Omental fat pad (tissue), 4 donors: ENCODE measurements around the gene MRPL14. TPM values are rescaled to one million over a fixed set of nuclear protein-coding genes. Genes with fewer than 3 reads are reported as not detected.

ENCODE experiments used
- ATAC-seq: fragments of 150-250 bp; one replicate; pipeline ENCODE4 v1.9.1; 2016; ENCODE audit warnings: mild to moderate bottlenecking, moderate library complexity; ENCODE audit not compliant: low FRiP score
- DNase-seq: peaks from one replicate; pipeline ENCODE4 v3.0.0-alpha.2; 2019; ENCODE audit warnings: low spot score
- total RNA-seq, 4 donors: library from RNA; depleted of rRNA; stranded (reverse); fragments of >200 nt; gene quantifications; one replicate each; pipeline ENCODE4 v1.1.0, GENCODE V29; 2016
- TF ChIP-seq, protein P1 (sequence below), 3 donors: fragments of 450-650 bp; IDR thresholded peaks; one replicate each; pipeline ENCODE4 v1.5.1; 2016 to 2017; ENCODE audit warnings: antibody characterized with exemption in 3 of 3, mild to moderate bottlenecking in 3 of 3, moderate library complexity in 2 of 3

Gene MRPL14
- total RNA-seq, 4 donors from 2014 or later = 29.2 to 36.3 (median 35.5) TPM

DNA sequence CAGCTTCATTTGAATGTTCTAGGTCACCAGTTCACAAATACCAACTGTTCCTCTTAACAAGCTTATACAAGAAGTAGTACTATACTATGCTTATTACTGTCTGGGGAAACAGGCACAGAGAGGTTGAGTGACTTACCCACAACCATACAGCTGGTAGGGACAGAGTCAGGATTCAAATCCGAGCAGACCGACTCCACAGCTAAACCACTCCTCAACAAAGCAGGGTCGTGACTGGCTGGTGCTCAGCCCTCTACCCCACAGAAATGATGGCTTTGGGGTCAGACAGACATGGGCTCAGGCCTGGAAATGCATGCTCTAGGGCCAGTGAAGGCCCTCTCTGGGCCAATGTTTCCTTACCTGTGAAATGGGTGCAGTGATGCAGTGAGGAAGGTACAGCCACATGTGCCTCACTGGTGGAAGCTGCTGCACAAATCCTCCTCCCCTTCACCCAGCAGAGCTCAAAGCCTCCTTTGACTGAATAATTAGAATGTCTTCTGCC is 63.6 kb downstream of the MRPL14 start:
- ATAC-seq (no peak), DNase-seq (no peak)
- TF ChIP-seq, protein P1, sequence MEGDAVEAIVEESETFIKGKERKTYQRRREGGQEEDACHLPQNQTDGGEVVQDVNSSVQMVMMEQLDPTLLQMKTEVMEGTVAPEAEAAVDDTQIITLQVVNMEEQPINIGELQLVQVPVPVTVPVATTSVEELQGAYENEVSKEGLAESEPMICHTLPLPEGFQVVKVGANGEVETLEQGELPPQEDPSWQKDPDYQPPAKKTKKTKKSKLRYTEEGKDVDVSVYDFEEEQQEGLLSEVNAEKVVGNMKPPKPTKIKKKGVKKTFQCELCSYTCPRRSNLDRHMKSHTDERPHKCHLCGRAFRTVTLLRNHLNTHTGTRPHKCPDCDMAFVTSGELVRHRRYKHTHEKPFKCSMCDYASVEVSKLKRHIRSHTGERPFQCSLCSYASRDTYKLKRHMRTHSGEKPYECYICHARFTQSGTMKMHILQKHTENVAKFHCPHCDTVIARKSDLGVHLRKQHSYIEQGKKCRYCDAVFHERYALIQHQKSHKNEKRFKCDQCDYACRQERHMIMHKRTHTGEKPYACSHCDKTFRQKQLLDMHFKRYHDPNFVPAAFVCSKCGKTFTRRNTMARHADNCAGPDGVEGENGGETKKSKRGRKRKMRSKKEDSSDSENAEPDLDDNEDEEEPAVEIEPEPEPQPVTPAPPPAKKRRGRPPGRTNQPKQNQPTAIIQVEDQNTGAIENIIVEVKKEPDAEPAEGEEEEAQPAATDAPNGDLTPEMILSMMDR (IDR thresholded peaks at IDR 0.05) = no peak

Other genes with a start within 250 kb of the MRPL14 start
- 10 to 100 TPM; 17.0 to 23.4 (median 20.6) TPM for gene TMEM63B, start 102 bp upstream of the MRPL14 start, total RNA-seq
- 1 to 10 TPM in 3 of 4 donors, under 1 TPM in 1; 0.09 to 8.4 (median 3.3) TPM for gene CAPN11, start 31.4 kb upstream of the MRPL14 start, total RNA-seq
- 10 to 100 TPM in 1 of 4 donors, 1 to 10 TPM in 2, not detected in 1; 1.9 to 15.8 (median 2.4) TPM for gene MYMX, start 89.5 kb upstream of the MRPL14 start, total RNA-seq
- 100 to 1,000 TPM in 1 of 4 donors, 10 to 100 TPM in 3; 61.7 to 317 (median 87.0) TPM for gene SLC29A1, start 96.1 kb upstream of the MRPL14 start, total RNA-seq
- gene HSP90AB1, start 119.6 kb upstream of the MRPL14 start, total RNA-seq = 1,000 to 10,000 TPM in 1 of 4 donors, 100 to 1,000 TPM in 3; 553 to 1,198 (median 846) TPM
- gene SLC35B2, start 130.1 kb upstream of the MRPL14 start, total RNA-seq = 10 to 100 TPM; 25.3 to 31.9 (median 30.4) TPM
- 10 to 100 TPM; 13.1 to 25.5 (median 15.3) TPM for gene NFKBIE, start 138.1 kb upstream of the MRPL14 start, total RNA-seq
- under 1 TPM in 1 of 4 donors, not detected in 3; 0.19 TPM for gene TMEM151B, start 143.0 kb upstream of the MRPL14 start, total RNA-seq
- 10 to 100 TPM in 1 of 4 donors, 1 to 10 TPM in 3; 6.9 to 12.3 (median 7.6) TPM for gene AARS2, start 185.9 kb upstream of the MRPL14 start, total RNA-seq
- not detected for gene SPATS1, start 215.2 kb upstream of the MRPL14 start, total RNA-seq